GM12874 (cell line): ENCODE results near the gene TLE4.

ENCODE experiments used
- CTCF ChIP-seq: IDR thresholded peaks from 2 replicates; pipeline ENCODE4 v1.5.1; 2011; ENCODE audit warnings: low read depth, mild to moderate bottlenecking, control low read depth, low read length, moderate library complexity; ENCODE audit not compliant: insufficient read depth

TLE4 gene

GRCh38 chr9:79644601-79645000 lies 72.8 kb downstream of the TLE4 start:
- TF ChIP-seq CTCF: no peak

GRCh38 chr9:79645110-79645509 lies 73.3 kb downstream of the TLE4 start:
- TF ChIP-seq CTCF: no peak

- no peak for TF ChIP-seq CTCF
Observed at GRCh38 chr9:79646096-79646495, 74.3 kb downstream of the TLE4 start.

GRCh38 chr9:79651251-79651795 lies 79.6 kb downstream of the TLE4 start:
- no peak for TF ChIP-seq CTCF

DNA sequence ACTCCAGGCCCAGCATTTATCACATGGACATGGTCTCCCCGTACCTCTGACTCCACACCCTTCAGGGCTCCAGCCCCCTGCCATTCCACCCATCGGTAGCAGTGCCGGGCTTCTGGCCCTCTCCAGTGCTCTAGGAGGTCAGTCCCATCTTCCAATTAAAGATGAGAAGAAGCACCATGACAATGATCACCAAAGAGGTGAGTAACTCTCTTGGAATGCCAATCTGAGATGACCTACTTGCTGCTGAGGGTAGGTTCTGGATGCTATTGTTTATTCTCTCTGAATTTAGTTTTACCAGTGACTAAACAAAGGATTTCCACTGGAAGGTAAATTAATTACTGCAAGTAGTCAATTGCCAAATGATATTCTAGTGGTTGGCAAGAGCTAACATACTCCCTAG lies 80.8 kb downstream of the TLE4 start:
- no peak for TF ChIP-seq CTCF

DNA sequence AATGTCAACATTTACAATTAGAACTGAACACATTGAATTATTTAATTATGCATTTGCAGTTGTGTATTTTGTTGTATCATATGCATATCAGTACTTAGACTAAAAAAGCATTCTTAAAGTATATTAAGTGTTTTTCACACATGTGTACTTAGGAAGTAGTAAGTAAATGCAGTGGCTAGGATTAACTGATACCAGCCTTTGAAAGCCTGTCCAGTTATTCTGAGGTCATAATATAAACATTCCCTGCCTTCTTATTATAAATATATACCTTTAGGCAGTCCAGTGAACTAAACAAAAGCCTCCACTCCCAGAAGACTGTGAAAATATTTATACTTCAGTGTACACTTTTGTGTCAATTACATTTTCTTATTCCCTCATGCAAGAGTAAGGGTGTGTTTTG lies 83.8 kb downstream of the TLE4 start:
- TF ChIP-seq CTCF: no peak

- no peak for TF ChIP-seq CTCF
Observed at GRCh38 chr9:79656169-79656568, 84.4 kb downstream of the TLE4 start.

- no peak for TF ChIP-seq CTCF
Observed at GRCh38 chr9:79657891-79658290, 86.1 kb downstream of the TLE4 start.
